ENCODE data around the gene CSK.
"Not testable (repeated sequence)": the region's sequence is repeated elsewhere in the genome, so short reads cannot be mapped to it uniquely, and the experiment has no call there.

Gene CSK

GRCh38 chr15:74783072-74783807 is 1.4 kb downstream of the CSK start:
- peak; percentile 87 for DNase-seq (ENCODE audit: low read depth)

GRCh38 chr15:74783808-74784175 is 1.9 kb downstream of the CSK start:
- peak; percentile 55 for DNase-seq (ENCODE audit: low read depth)
- TF ChIP-seq MAX (IDR thresholded peaks at IDR 0.05; ENCODE audit: low read depth, low read length) (no peak), CTCF (IDR thresholded peaks at IDR 0.05; ENCODE audit: low read depth, low read length) (no peak), POLR2A (IDR thresholded peaks at IDR 0.05; ENCODE audit: extremely low read depth, insufficient read length) (no peak), MYC (IDR thresholded peaks at IDR 0.05; ENCODE audit: low read depth, low read length) (no peak)
- peak overlapping the region; percentile 92 for H3K4me3 ChIP-seq (ENCODE audit: low read depth, low read length)

More at GRCh38 chr15:74783072-74783807, 1.4 kb downstream of the CSK start:
- peak overlapping the region; percentile 92 for H3K4me3 ChIP-seq (ENCODE audit: low read depth, low read length)
- no peak for TF ChIP-seq CTCF (IDR thresholded peaks at IDR 0.05; ENCODE audit: low read depth, low read length)
- no peak for TF ChIP-seq POLR2A (IDR thresholded peaks at IDR 0.05; ENCODE audit: extremely low read depth, insufficient read length)
- TF ChIP-seq MYC (IDR thresholded peaks at IDR 0.05; ENCODE audit: low read depth, low read length): peak; percentile 87
- TF ChIP-seq MAX (IDR thresholded peaks at IDR 0.05; ENCODE audit: low read depth, low read length): peak; percentile 99

- DNase-seq (ENCODE audit: low read depth): no peak
- H3K4me3 ChIP-seq (ENCODE audit: low read depth, low read length): peak overlapping the region; percentile 92
- TF ChIP-seq CTCF (IDR thresholded peaks at IDR 0.05; ENCODE audit: low read depth, low read length) (no peak), POLR2A (IDR thresholded peaks at IDR 0.05; ENCODE audit: extremely low read depth, insufficient read length) (no peak), MAX (IDR thresholded peaks at IDR 0.05; ENCODE audit: low read depth, low read length) (no peak), MYC (IDR thresholded peaks at IDR 0.05; ENCODE audit: low read depth, low read length) (no peak)
Observed at GRCh38 chr15:74784426-74785193, 2.7 kb downstream of the CSK start.

GRCh38 chr15:74785194-74786032 is 3.5 kb downstream of the CSK start:
- DNase-seq (ENCODE audit: low read depth): no peak
- peak overlapping the region; percentile 92 for H3K4me3 ChIP-seq (ENCODE audit: low read depth, low read length)
- no peak for TF ChIP-seq CTCF (IDR thresholded peaks at IDR 0.05; ENCODE audit: low read depth, low read length)

- DNase-seq (ENCODE audit: low read depth); H3K4me3 ChIP-seq (ENCODE audit: low read depth, low read length): not testable (repeated sequence)
Observed at GRCh38 chr15:74786081-74786480, 4.2 kb downstream of the CSK start.

- no peak overlapping the region for H3K4me3 ChIP-seq (ENCODE audit: low read depth, low read length)
- no peak for TF ChIP-seq MAX (IDR thresholded peaks at IDR 0.05; ENCODE audit: low read depth, low read length)
- TF ChIP-seq CTCF (IDR thresholded peaks at IDR 0.05; ENCODE audit: low read depth, low read length): no peak
- TF ChIP-seq POLR2A (IDR thresholded peaks at IDR 0.05; ENCODE audit: extremely low read depth, insufficient read length): no peak
- TF ChIP-seq MYC (IDR thresholded peaks at IDR 0.05; ENCODE audit: low read depth, low read length): no peak
- DNase-seq (ENCODE audit: low read depth): peak; percentile 60
Observed at GRCh38 chr15:74786551-74787165, 4.8 kb downstream of the CSK start.

Data from NB4 (cell line).